Subcutaneous abdominal adipose tissue (tissue), 5 donors: ENCODE data around the gene PMS1.
A peak's percentile ranks its signal among the peaks of the same experiment; 100 is the strongest.

Experiments used
- H3K27ac ChIP-seq: one replicate; pipeline ENCODE4 v1.7.0; 2013; ENCODE audit warnings: low read depth, mild to moderate bottlenecking, inconsistent platforms, low read length, moderate library complexity
- H3K27me3 ChIP-seq, 5 donors: one replicate each; pipeline ENCODE4 v1.7.0; 2013; ENCODE audit warnings: low read length in 5 of 5, inconsistent platforms in 1 of 5; ENCODE audit not compliant: control insufficient read depth in 5 of 5, insufficient read depth in 4 of 5
- H3K36me3 ChIP-seq, 5 donors: one replicate each; pipeline ENCODE4 v1.7.0; 2013; ENCODE audit warnings: low read length in 5 of 5; ENCODE audit not compliant: control insufficient read depth in 5 of 5, insufficient read depth in 5 of 5
- H3K4me1 ChIP-seq, 5 donors: one replicate each; pipeline ENCODE4 v1.7.0; 2013; ENCODE audit warnings: low read length in 5 of 5, mild to moderate bottlenecking in 3 of 5, moderate library complexity in 1 of 5; ENCODE audit not compliant: control insufficient read depth in 5 of 5, insufficient read depth in 5 of 5
- H3K4me3 ChIP-seq, 5 donors: one replicate each; pipeline ENCODE4 v1.7.0; 2013; ENCODE audit warnings: low read length in 5 of 5, low read depth in 1 of 5
- H3K9ac ChIP-seq, 5 donors: one replicate each; pipeline ENCODE4 v1.7.0; 2013; ENCODE audit warnings: low read length in 5 of 5, mild to moderate bottlenecking in 4 of 5, moderate library complexity in 3 of 5
- H3K9me3 ChIP-seq, 5 donors: one replicate each; pipeline ENCODE4 v1.7.0; 2013; ENCODE audit warnings: low read length in 5 of 5; ENCODE audit not compliant: control insufficient read depth in 5 of 5
- donor health status: healthy.
- donor health status: healthy.
- donor health status: healthy.
- donor health status: healthy.
- donor health status: healthy.

PMS1 gene

GRCh38 chr2:189772212-189772611, 12.0 kb upstream of the PMS1 start:
- Histone ChIP-seq H3K9me3 (no peaks in the 10 kb centered on the region), H3K36me3 (peaks cover 36 to 74% (median 52%) of the 10 kb centered on the region in 5 donors), H3K27me3 (no peaks in the 10 kb centered on the region), H3K9ac (peak overlapping the region in 1 of 5 donors; percentile 24), H3K4me1 (peaks cover 0 to 17% (median 0%) of the 10 kb centered on the region in 5 donors), H3K27ac (peak overlapping the region; percentile 56), H3K4me3 (no peak overlapping the region)

- Histone ChIP-seq H3K4me1 (peaks cover 4 to 29% (median 26%) of the 10 kb centered on the region in 5 donors), H3K9me3 (no peaks in the 10 kb centered on the region), H3K36me3 (peaks cover 12 to 26% (median 20%) of the 10 kb centered on the region in 5 donors), H3K27me3 (no peaks in the 10 kb centered on the region), H3K4me3 (peak overlapping the region in 3 of 5 donors; percentile 88 to 95 (median 92)), H3K9ac (peak overlapping the region in 3 of 5 donors; percentile 53 to 94 (median 90)), H3K27ac (peak overlapping the region; percentile 82)
Measured at GRCh38 chr2:189782221-189782671, 2.0 kb upstream of the PMS1 start.

- no peaks in the 10 kb centered on the region for H3K9me3 ChIP-seq
- peak overlapping the region; percentile 74 to 95 (median 92) for H3K4me3 ChIP-seq
- peak overlapping the region; percentile 90 to 97 (median 91) for H3K9ac ChIP-seq
- H3K36me3 ChIP-seq: peaks cover 11 to 16% (median 13%) of the 10 kb centered on the region in 5 donors
- H3K27ac ChIP-seq: peak overlapping the region; percentile 82
- peaks cover 4 to 29% (median 26%) of the 10 kb centered on the region in 5 donors for H3K4me1 ChIP-seq
- no peaks in the 10 kb centered on the region for H3K27me3 ChIP-seq
Measured at GRCh38 chr2:189783451-189783926, 761 bp upstream of the PMS1 start.

- no peaks in the 10 kb centered on the region for H3K9me3 ChIP-seq
- H3K36me3 ChIP-seq: peaks cover 20 to 37% (median 25%) of the 10 kb centered on the region in 5 donors
- no peak overlapping the region for H3K4me3 ChIP-seq
- no peak overlapping the region for H3K27ac ChIP-seq
- H3K4me1 ChIP-seq: no peaks in the 10 kb centered on the region
- H3K9ac ChIP-seq: no peak overlapping the region
- no peaks in the 10 kb centered on the region for H3K27me3 ChIP-seq
Measured at GRCh38 chr2:189791338-189792042, 7.2 kb downstream of the PMS1 start.

GRCh38 chr2:189794310-189794709, 10.1 kb downstream of the PMS1 start:
- H3K27me3 ChIP-seq: no peaks in the 10 kb centered on the region
- no peak overlapping the region for H3K4me3 ChIP-seq
- no peak overlapping the region for H3K27ac ChIP-seq
- H3K36me3 ChIP-seq: peaks cover 25 to 50% (median 33%) of the 10 kb centered on the region in 5 donors
- no peak overlapping the region for H3K9ac ChIP-seq
- no peaks in the 10 kb centered on the region for H3K4me1 ChIP-seq
- no peaks in the 10 kb centered on the region for H3K9me3 ChIP-seq

GRCh38 chr2:189797902-189798301, 13.7 kb downstream of the PMS1 start:
- H3K27me3 ChIP-seq: no peaks in the 10 kb centered on the region
- peaks cover 21 to 48% (median 31%) of the 10 kb centered on the region in 5 donors for H3K36me3 ChIP-seq
- no peak overlapping the region for H3K27ac ChIP-seq
- no peak overlapping the region for H3K4me3 ChIP-seq
- H3K9ac ChIP-seq: no peak overlapping the region
- no peaks in the 10 kb centered on the region for H3K4me1 ChIP-seq
- no peaks in the 10 kb centered on the region for H3K9me3 ChIP-seq

GRCh38 chr2:189798312-189799029, 14.2 kb downstream of the PMS1 start:
- Histone ChIP-seq H3K4me3 (no peak overlapping the region), H3K36me3 (peaks cover 16 to 43% (median 27%) of the 10 kb centered on the region in 5 donors), H3K27ac (no peak overlapping the region), H3K9me3 (no peaks in the 10 kb centered on the region), H3K27me3 (no peaks in the 10 kb centered on the region), H3K9ac (no peak overlapping the region), H3K4me1 (peaks cover 0 to 3% (median 0%) of the 10 kb centered on the region in 5 donors)

- Histone ChIP-seq H3K27ac (no peak overlapping the region), H3K27me3 (no peaks in the 10 kb centered on the region), H3K36me3 (peaks cover 14 to 37% (median 25%) of the 10 kb centered on the region in 5 donors), H3K4me3 (no peak overlapping the region), H3K9me3 (no peaks in the 10 kb centered on the region), H3K9ac (no peak overlapping the region), H3K4me1 (peaks cover 0 to 8% (median 0%) of the 10 kb centered on the region in 5 donors)
Measured at GRCh38 chr2:189799030-189799331, 14.7 kb downstream of the PMS1 start.

- Histone ChIP-seq H3K36me3 (peaks cover 18 to 37% (median 25%) of the 10 kb centered on the region in 5 donors), H3K9ac (no peak overlapping the region), H3K27me3 (no peaks in the 10 kb centered on the region), H3K9me3 (no peaks in the 10 kb centered on the region), H3K4me1 (peaks cover 0 to 8% (median 0%) of the 10 kb centered on the region in 5 donors), H3K4me3 (no peak overlapping the region), H3K27ac (no peak overlapping the region)
Measured at GRCh38 chr2:189799531-189799930, 15.3 kb downstream of the PMS1 start.

- Histone ChIP-seq H3K36me3 (peaks cover 4 to 15% (median 11%) of the 10 kb centered on the region in 5 donors), H3K4me1 (peaks cover 0 to 8% (median 0%) of the 10 kb centered on the region in 5 donors), H3K9me3 (no peaks in the 10 kb centered on the region), H3K4me3 (no peak overlapping the region), H3K9ac (no peak overlapping the region), H3K27ac (no peak overlapping the region), H3K27me3 (no peaks in the 10 kb centered on the region)
Measured at GRCh38 chr2:189802396-189802912, 18.2 kb downstream of the PMS1 start.
